BE2C (cell line): ENCODE measurements around the gene AMPH.

Source experiments
- DNase-seq: peaks from one replicate; pipeline ENCODE4 v3.0.0-alpha.2; 2020
- H3K27me3 ChIP-seq: fragments of 250-450 bp; sonication (Bioruptor Pico); 2 replicates; pipeline ENCODE4 v1.5.1; 2020; ENCODE audit warnings: mild to moderate bottlenecking
- H3K36me3 ChIP-seq: fragments of 250-450 bp; sonication (Bioruptor Pico); 2 replicates; pipeline ENCODE4 v1.5.1; 2020; ENCODE audit warnings: mild to moderate bottlenecking
- H3K4me1 ChIP-seq: fragments of 250-450 bp; sonication (Bioruptor Pico); 2 replicates; pipeline ENCODE4 v1.5.1; 2020
- H3K4me3 ChIP-seq: 2 replicates; pipeline ENCODE4 v1.5.1; 2011; ENCODE audit warnings: low read depth, low read length
- H3K9me3 ChIP-seq: fragments of 250-450 bp; sonication (Bioruptor Pico); 2 replicates; pipeline ENCODE4 v1.5.1; 2020
- TF ChIP-seq, protein P1 (sequence below): IDR thresholded peaks from 2 replicates; pipeline ENCODE4 v1.5.1; 2012; ENCODE audit warnings: mild to moderate bottlenecking, low read depth, low read length

Gene AMPH

DNA sequence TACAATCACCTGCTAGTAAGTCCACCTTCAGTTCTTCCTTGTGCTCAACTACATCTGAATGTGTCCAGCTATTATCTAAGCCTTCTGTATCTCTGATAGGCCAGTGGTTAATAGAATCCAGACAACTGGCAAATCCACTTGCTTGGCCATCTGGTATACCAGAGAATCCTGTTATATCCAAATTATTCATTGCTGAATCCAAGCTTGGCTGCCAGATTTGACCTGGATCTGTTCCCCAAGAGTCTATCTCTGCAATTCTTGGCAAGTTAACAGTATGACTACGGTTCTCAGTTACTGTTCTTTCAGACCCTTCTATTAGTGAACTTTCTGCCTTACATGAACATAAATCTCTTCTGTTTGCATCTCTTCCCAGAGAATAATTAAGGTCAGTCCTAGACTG lies 203.1 kb downstream of the AMPH start:
- DNase-seq = no peak
- H3K27me3 ChIP-seq = no peaks in the 10 kb centered on the region
- H3K36me3 ChIP-seq = no peaks in the 10 kb centered on the region
- TF ChIP-seq, protein P1, sequence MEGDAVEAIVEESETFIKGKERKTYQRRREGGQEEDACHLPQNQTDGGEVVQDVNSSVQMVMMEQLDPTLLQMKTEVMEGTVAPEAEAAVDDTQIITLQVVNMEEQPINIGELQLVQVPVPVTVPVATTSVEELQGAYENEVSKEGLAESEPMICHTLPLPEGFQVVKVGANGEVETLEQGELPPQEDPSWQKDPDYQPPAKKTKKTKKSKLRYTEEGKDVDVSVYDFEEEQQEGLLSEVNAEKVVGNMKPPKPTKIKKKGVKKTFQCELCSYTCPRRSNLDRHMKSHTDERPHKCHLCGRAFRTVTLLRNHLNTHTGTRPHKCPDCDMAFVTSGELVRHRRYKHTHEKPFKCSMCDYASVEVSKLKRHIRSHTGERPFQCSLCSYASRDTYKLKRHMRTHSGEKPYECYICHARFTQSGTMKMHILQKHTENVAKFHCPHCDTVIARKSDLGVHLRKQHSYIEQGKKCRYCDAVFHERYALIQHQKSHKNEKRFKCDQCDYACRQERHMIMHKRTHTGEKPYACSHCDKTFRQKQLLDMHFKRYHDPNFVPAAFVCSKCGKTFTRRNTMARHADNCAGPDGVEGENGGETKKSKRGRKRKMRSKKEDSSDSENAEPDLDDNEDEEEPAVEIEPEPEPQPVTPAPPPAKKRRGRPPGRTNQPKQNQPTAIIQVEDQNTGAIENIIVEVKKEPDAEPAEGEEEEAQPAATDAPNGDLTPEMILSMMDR = no peak
- no peak overlapping the region for H3K4me3 ChIP-seq
- H3K9me3 ChIP-seq = no peaks in the 10 kb centered on the region
- H3K4me1 ChIP-seq = no peaks in the 10 kb centered on the region

DNA sequence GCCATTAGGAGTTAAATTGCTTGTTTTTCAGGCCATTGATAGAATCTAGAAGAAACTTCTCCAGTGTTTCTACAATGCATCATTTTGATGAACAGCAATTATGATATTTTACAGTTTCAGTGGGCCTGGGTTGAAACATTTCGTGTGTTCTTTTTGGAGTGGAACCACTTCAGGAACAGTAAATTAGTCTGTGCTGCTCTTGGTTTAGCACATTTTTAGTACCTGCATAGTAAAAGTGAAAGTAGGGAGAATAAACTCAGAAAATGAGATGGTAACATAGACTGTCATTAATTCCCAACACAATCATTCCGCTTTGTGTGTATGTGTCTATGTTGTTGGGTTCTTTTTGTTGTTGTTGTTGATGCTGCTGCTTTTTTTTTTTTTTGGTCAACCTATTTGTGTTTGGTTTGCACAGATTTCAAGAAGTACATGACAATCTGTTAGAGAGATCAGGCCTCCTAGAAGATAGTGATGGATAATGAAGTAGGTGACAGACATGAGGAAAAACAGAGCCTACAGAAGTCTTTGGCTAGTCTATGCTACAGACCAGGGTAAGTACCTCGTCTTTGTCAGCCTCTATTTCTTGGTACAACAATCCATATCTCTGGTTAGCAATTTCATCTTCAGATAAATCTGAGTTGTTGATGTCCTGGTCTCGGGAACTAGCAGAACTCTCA lies 203.8 kb downstream of the AMPH start:
- H3K36me3 ChIP-seq = no peaks in the 10 kb centered on the region
- no peaks in the 10 kb centered on the region for H3K9me3 ChIP-seq
- H3K4me3 ChIP-seq = no peak overlapping the region
- TF ChIP-seq, protein P1 = no peak
- H3K4me1 ChIP-seq = no peaks in the 10 kb centered on the region
- DNase-seq = no peak
- H3K27me3 ChIP-seq = no peaks in the 10 kb centered on the region

DNA sequence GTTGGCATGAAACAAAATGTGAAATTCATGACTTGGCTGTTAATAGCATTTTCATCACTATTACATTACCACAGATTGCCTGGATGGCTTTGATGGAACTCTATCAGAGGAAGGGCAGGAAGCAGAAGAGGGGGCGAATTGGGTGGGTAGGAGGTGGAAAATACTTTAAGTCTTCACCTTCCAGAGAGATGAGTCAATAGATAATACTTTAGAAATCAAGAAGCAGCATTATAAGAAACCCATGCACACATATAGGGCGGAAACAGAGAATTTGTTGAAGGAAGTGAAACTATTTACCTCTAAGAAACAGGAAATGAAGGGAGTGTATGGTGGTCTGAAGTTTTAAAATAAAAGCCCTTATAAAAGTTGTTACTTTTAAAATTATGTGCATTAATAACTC lies 205.7 kb downstream of the AMPH start:
- no peak for DNase-seq
- TF ChIP-seq, protein P1 = no peak
- Histone ChIP-seq H3K4me3 (no peak overlapping the region), H3K4me1 (no peaks in the 10 kb centered on the region), H3K36me3 (no peaks in the 10 kb centered on the region), H3K9me3 (no peaks in the 10 kb centered on the region), H3K27me3 (no peaks in the 10 kb centered on the region)

DNA sequence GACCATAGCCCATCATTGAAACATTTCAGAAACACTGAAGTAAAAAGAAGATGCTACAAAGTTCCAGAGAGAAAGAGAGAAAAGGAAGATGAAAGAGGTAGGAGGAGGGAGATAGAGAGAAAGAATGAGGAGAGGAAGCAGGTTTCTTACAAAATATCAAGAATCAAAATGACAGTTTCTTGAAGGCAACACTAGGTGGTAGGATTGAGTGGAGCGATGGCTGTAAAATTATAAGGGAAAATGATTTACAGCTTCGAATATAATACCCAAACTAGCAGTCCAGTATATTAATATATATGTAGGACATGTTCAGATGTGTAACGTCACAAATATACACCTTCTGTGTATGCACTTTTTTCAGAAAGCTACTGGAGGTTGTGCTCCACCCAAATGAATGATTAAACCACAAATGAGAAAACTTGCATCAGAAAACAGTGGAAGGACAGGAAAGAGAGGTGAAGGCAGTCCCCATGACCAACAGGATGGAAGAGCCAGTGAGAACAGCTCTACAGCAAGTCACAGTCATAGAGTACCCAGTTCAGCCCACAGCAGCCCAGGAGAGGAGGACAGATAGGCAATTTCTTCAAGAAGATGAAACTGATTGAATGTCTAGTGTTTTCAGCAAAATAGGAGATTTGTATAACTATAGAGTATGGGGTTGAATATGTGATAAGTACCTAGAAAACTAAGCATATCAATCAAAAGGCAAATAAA lies 206.3 kb downstream of the AMPH start:
- no peak for DNase-seq
- no peaks in the 10 kb centered on the region for H3K36me3 ChIP-seq

DNA sequence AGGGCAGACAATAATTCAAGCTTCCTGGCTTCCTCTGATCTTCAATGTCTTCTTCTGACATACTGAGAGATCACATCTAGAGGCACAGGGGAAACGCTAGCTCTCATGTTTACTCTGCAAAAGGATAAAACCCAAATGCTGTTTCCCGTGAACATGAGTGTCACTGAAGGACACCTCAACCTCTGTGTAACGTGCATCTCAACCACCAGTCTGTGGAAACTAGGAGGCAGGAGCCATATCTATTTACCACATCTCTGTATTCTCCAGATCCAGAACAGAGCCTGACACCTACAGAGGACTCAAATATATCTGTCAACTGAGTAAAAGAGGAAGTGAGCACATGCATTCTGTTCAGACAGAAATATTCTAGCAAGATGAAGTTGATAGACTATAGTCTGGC lies 217.4 kb downstream of the AMPH start:
- Histone ChIP-seq H3K4me3 (no peak overlapping the region), H3K9me3 (no peaks in the 10 kb centered on the region), H3K4me1 (no peaks in the 10 kb centered on the region), H3K27me3 (no peaks in the 10 kb centered on the region), H3K36me3 (no peaks in the 10 kb centered on the region)
- DNase-seq = no peak
- TF ChIP-seq, protein P1 = no peak

More for the DNA sequence above, 206.3 kb downstream of the AMPH start:
- Histone ChIP-seq H3K4me1 (no peaks in the 10 kb centered on the region), H3K4me3 (no peak overlapping the region), H3K9me3 (no peaks in the 10 kb centered on the region), H3K27me3 (no peaks in the 10 kb centered on the region)
- TF ChIP-seq, protein P1 = 0 out of 2 replicates have a peak, but pooled peaks have one; percentile 10

DNA sequence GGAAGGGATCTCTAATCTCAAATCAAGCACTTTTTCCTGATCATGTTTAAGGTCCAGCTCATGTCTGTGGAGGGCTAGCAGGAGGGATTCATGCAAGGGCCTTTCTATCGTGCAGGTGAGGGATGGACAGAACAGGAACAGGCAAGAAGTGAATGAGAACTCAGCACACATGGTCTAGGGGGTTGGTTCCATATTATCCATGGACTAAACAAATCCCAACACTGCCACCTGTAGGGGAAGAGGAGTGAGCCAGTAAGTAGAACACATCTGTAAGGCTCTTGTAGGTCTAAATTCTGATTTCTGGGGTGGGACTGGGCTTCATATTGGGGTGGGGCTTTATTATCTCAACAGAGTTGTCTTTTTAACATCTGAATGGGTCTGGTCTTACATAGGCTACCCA lies 219.8 kb downstream of the AMPH start:
- no peak overlapping the region for H3K4me3 ChIP-seq
- H3K27me3 ChIP-seq = no peaks in the 10 kb centered on the region
- H3K36me3 ChIP-seq = no peaks in the 10 kb centered on the region
- no peak for DNase-seq
- no peaks in the 10 kb centered on the region for H3K4me1 ChIP-seq
- TF ChIP-seq, protein P1 = peak; percentile 47
- H3K9me3 ChIP-seq = no peaks in the 10 kb centered on the region
